GM23248 (cell line): ENCODE measurements around the gene THPO. TPM values are rescaled to one million over a fixed set of nuclear protein-coding genes. Genes with fewer than 3 reads are reported as not detected.

Experiments used
- DNase-seq: peaks from one replicate; pipeline ENCODE4 v3.0.0-alpha.2; 2015
- H2AFZ ChIP-seq: fragments of 200-600 bp; sonication (generic); 2 replicates; pipeline ENCODE4 v1.6.1; 2016; ENCODE audit warnings: antibody characterized with exemption
- H3F3A ChIP-seq: fragments of 200-600 bp; sonication (generic); 2 replicates; pipeline ENCODE4 v1.6.1; 2016; ENCODE audit warnings: mild to moderate bottlenecking, antibody characterized with exemption, mixed run types; ENCODE audit not compliant: insufficient read depth
- H3K27ac ChIP-seq: fragments of 200-600 bp; sonication (generic); 2 replicates; pipeline ENCODE4 v1.5.1; 2016; ENCODE audit warnings: mild to moderate bottlenecking
- H3K27me3 ChIP-seq: fragments of 200-600 bp; sonication (generic); replicated peaks from 2 replicates; pipeline ENCODE4 v1.6.1; 2016; ENCODE audit warnings: mild to moderate bottlenecking; ENCODE audit not compliant: insufficient read depth
- H3K36me3 ChIP-seq: fragments of 200-600 bp; sonication (generic); 2 replicates; pipeline ENCODE4 v1.6.1; 2016; ENCODE audit warnings: low read depth, mild to moderate bottlenecking
- H3K4me1 ChIP-seq: fragments of 200-600 bp; sonication (generic); 2 replicates; pipeline ENCODE4 v1.6.1; 2016; ENCODE audit warnings: mild to moderate bottlenecking; ENCODE audit not compliant: insufficient read depth
- H3K4me2 ChIP-seq: fragments of 200-600 bp; sonication (generic); one replicate; pipeline ENCODE4 v1.6.1; 2016; ENCODE audit warnings: mild to moderate bottlenecking; ENCODE audit not compliant: unreplicated experiment
- H3K4me3 ChIP-seq: fragments of 200-600 bp; sonication (generic); 2 replicates; pipeline ENCODE4 v1.5.1; 2016; ENCODE audit warnings: mild to moderate bottlenecking
- H3K79me2 ChIP-seq: fragments of 200-600 bp; sonication (generic); 2 replicates; pipeline ENCODE4 v1.6.1; 2016; ENCODE audit warnings: mild to moderate bottlenecking; ENCODE audit not compliant: insufficient read depth
- H3K9ac ChIP-seq: fragments of 200-600 bp; sonication (generic); 2 replicates; pipeline ENCODE4 v1.6.1; 2016; ENCODE audit warnings: mild to moderate bottlenecking
- H3K9me2 ChIP-seq: fragments of 200-600 bp; sonication (generic); 2 replicates; pipeline ENCODE4 v1.6.1; 2016; ENCODE audit warnings: mixed run types, mild to moderate bottlenecking, moderate library complexity; ENCODE audit not compliant: insufficient read depth
- H3K9me3 ChIP-seq: fragments of 200-600 bp; sonication (generic); one replicate; pipeline ENCODE4 v1.6.1; 2017; ENCODE audit warnings: low read depth
- H4K20me1 ChIP-seq: fragments of 200-600 bp; sonication (generic); 2 replicates; pipeline ENCODE4 v1.6.0; 2016; ENCODE audit not compliant: insufficient read depth
- EZH2 ChIP-seq: fragments of 200-600 bp; sonication (generic); IDR thresholded peaks from 2 replicates; pipeline ENCODE4 v1.6.1; 2018; ENCODE audit warnings: antibody characterized with exemption, mild to moderate bottlenecking; ENCODE audit not compliant: insufficient read depth, poor library complexity, severe bottlenecking
- EZH2phosphoT487 ChIP-seq: fragments of 200-600 bp; sonication (generic); IDR thresholded peaks from 2 replicates; pipeline ENCODE4 v1.6.1; 2018; ENCODE audit warnings: antibody characterized with exemption, moderate library complexity, mild to moderate bottlenecking, low read depth; ENCODE audit not compliant: insufficient read depth
- WGBS, 2 experiments: methylation state at CpG; one replicate each; pipeline ENCODE4 v1.1.6; 2015 to 2017; ENCODE audit warnings: low lambda C conversion rate in 2 of 2, low coverage in 1 of 2; ENCODE audit errors: missing lambda C conversion rate in 2 of 2; 5-methylcytosine and 5-hydroxymethylcytosine counted together
- in situ Hi-C: fragments of 300-500 bp; cut with MboI; formaldehyde crosslinking; loops from 2 replicates; pipeline ENCODE4 v1.15.0; 2020
- polyA plus RNA-seq: library from polyadenylated mRNA; unstranded; fragments of >200 nt; fragmentation: Nextera tagmentation; extraction: Ambion mirVana; gene quantifications from 2 replicates; pipeline ENCODE4 v1.2.1, GENCODE V29; 2016
- total RNA-seq: library from RNA; depleted of rRNA; stranded (reverse); fragments of >200 nt; shearing (Covaris generic); gene quantifications from 2 replicates; pipeline ENCODE4 v1.2.3, GENCODE V29; 2014

THPO gene
- total and polyA plus RNA-seq, 2 experiments from 2014 or later, result not detected

GRCh38 chr3:184354121-184354728 is 23.8 kb downstream of the THPO start:
- H3K79me2 ChIP-seq, result no peaks in the 10 kb centered on the region
- no peak overlapping the region for H3K4me3 ChIP-seq
- no peaks in the 10 kb centered on the region for H3F3A ChIP-seq
- H2AFZ ChIP-seq, result no peak overlapping the region
- H3K9me2 ChIP-seq, result no peaks in the 10 kb centered on the region
- no peaks in the 10 kb centered on the region for H3K9me3 ChIP-seq
- H3K27me3 ChIP-seq, result no peaks in the 10 kb centered on the region
- no peaks in the 10 kb centered on the region for H3K36me3 ChIP-seq
- H4K20me1 ChIP-seq, result no peaks in the 10 kb centered on the region
- no peaks in the 10 kb centered on the region for H3K4me1 ChIP-seq
- H3K27ac ChIP-seq, result no peak overlapping the region
- TF ChIP-seq EZH2phosphoT487, result no peak
- no peak for TF ChIP-seq EZH2
- no peak overlapping the region for H3K4me2 ChIP-seq
- 45 to 50% methylated on average over 18 of the region's 18 CpGs for WGBS, 2 experiments
- in situ Hi-C loops, result loop anchor here (25.0 kb wide), 1 partner anchor 433 kb away; no protein-coding TSS in a partner anchor
- peak; percentile 44 for DNase-seq
- H3K9ac ChIP-seq, result no peak overlapping the region

- Histone ChIP-seq H3K9ac (no peak overlapping the region), H3K36me3 (no peaks in the 10 kb centered on the region), H3K4me1 (no peaks in the 10 kb centered on the region), H3K9me3 (no peaks in the 10 kb centered on the region), H3K27me3 (no peaks in the 10 kb centered on the region), H3K4me2 (no peak overlapping the region), H3F3A (no peaks in the 10 kb centered on the region), H2AFZ (no peak overlapping the region), H3K27ac (no peak overlapping the region), H4K20me1 (no peaks in the 10 kb centered on the region), H3K9me2 (no peaks in the 10 kb centered on the region), H3K79me2 (no peaks in the 10 kb centered on the region), H3K4me3 (no peak overlapping the region)
- TF ChIP-seq EZH2 (no peak), EZH2phosphoT487 (no peak)
- WGBS, 2 experiments, result 94 to 98% methylated on average over 11 of the region's 11 CpGs
- in situ Hi-C loops, result loop anchor here (25.0 kb wide), 1 partner anchor 434 kb away; no protein-coding TSS in a partner anchor
- DNase-seq, result no peak
These were observed 24.5 kb downstream of the THPO start for GRCh38 chr3:184353546-184353941.

GRCh38 chr3:184352897-184353545 is 25.0 kb downstream of the THPO start:
- Histone ChIP-seq H3K36me3 (no peaks in the 10 kb centered on the region), H3K4me2 (no peak overlapping the region), H4K20me1 (no peaks in the 10 kb centered on the region), H3K9ac (no peak overlapping the region), H2AFZ (no peak overlapping the region), H3K79me2 (no peaks in the 10 kb centered on the region), H3K4me3 (no peak overlapping the region), H3K4me1 (no peaks in the 10 kb centered on the region), H3F3A (no peaks in the 10 kb centered on the region), H3K27me3 (no peaks in the 10 kb centered on the region), H3K9me2 (no peaks in the 10 kb centered on the region), H3K9me3 (no peaks in the 10 kb centered on the region), H3K27ac (no peak overlapping the region)
- TF ChIP-seq EZH2phosphoT487 (no peak), EZH2 (no peak)
- DNase-seq, result no peak
- in situ Hi-C loops, result loop anchor here (25.0 kb wide), 1 partner anchor 434 kb away; no protein-coding TSS in a partner anchor
- WGBS, 2 experiments, result 86 to 88% methylated on average over 11 of the region's 11 CpGs

GRCh38 chr3:184352149-184352785 is 25.7 kb downstream of the THPO start:
- Histone ChIP-seq H3K9me3 (no peaks in the 10 kb centered on the region), H3K27ac (no peak overlapping the region), H3K9ac (no peak overlapping the region), H3K4me3 (no peak overlapping the region), H4K20me1 (no peaks in the 10 kb centered on the region), H3K9me2 (no peaks in the 10 kb centered on the region), H3K27me3 (no peaks in the 10 kb centered on the region), H3F3A (no peaks in the 10 kb centered on the region), H3K4me1 (no peaks in the 10 kb centered on the region), H2AFZ (no peak overlapping the region), H3K4me2 (no peak overlapping the region), H3K79me2 (no peaks in the 10 kb centered on the region), H3K36me3 (no peaks in the 10 kb centered on the region)
- 89 to 90% methylated on average over 15 of the region's 15 CpGs for WGBS, 2 experiments
- no peak for DNase-seq
- in situ Hi-C loops, result loop anchor here (25.0 kb wide), 1 partner anchor 435 kb away; no protein-coding TSS in a partner anchor
- TF ChIP-seq EZH2, result no peak
- TF ChIP-seq EZH2phosphoT487, result no peak
